Esophagus muscularis mucosa (tissue), 4 donors: ENCODE measurements around the gene GPX2. TPM values are rescaled to one million over a fixed set of nuclear protein-coding genes. Genes with fewer than 3 reads are reported as not detected.

Experiments
- DNase-seq: peaks from one replicate; pipeline ENCODE4 v3.0.0-alpha.2; 2017; ENCODE audit errors: extremely low spot score
- H3K27ac ChIP-seq, 4 donors: fragments of 200-600 bp; sonication (generic); replicated peaks in 1 of 4; 1 replicate in 3 of 4; 2 replicates in 1 of 4; pipeline ENCODE4 v1.5.1; 2016 to 2019; ENCODE audit warnings: mild to moderate bottlenecking in 1 of 4
- H3K27me3 ChIP-seq, 4 donors: fragments of 200-600 bp; sonication (generic); one replicate each; pipeline versions ENCODE4 v1.5.1 to v1.6.0; 2016 to 2019
- H3K36me3 ChIP-seq, 4 donors: fragments of 200-600 bp; sonication (generic); one replicate each; pipeline ENCODE4 v1.5.1; 2016 to 2019
- H3K4me1 ChIP-seq, 4 donors: fragments of 200-600 bp; sonication (generic); one replicate each; pipeline ENCODE4 v1.5.1; 2016 to 2019
- H3K4me3 ChIP-seq, 4 donors: fragments of 200-600 bp; sonication (generic); 1 replicate in 2 of 4; 2 replicates in 2 of 4; pipeline ENCODE4 v1.5.1; 2016 to 2019; ENCODE audit warnings: mild to moderate bottlenecking in 4 of 4, moderate library complexity in 1 of 4
- H3K9me3 ChIP-seq, 4 donors: fragments of 200-600 bp; sonication (generic); 1 replicate in 3 of 4; 2 replicates in 1 of 4; pipeline ENCODE4 v1.5.1; 2016 to 2019
- CTCF ChIP-seq, 3 experiments: fragments of 200-600 bp in 2 of 3; fragments of 450-650 bp in 1 of 3; sonication (generic) in 2 of 3; IDR thresholded peaks; one replicate each; pipeline ENCODE4 v1.5.1; 2017 to 2019; ENCODE audit warnings: antibody characterized with exemption in 3 of 3, mild to moderate bottlenecking in 2 of 3, moderate library complexity in 1 of 3
- EP300 ChIP-seq: sonication (generic); formaldehyde crosslinking; IDR thresholded peaks from one replicate; pipeline ENCODE4 v1.6.1; 2017; ENCODE audit warnings: antibody characterized with exemption
- POLR2A ChIP-seq: fragments of 450-650 bp; IDR thresholded peaks from one replicate; pipeline ENCODE4 v1.6.1; 2017; ENCODE audit warnings: antibody characterized with exemption, moderate library complexity, mild to moderate bottlenecking, low read depth
- POLR2AphosphoS5 ChIP-seq, 2 donors: sonication (generic); formaldehyde crosslinking; IDR thresholded peaks; one replicate each; pipeline ENCODE4 v1.6.1; 2017; ENCODE audit warnings: antibody characterized with exemption in 2 of 2
- WGBS: methylation state at CpG from one replicate; pipeline ENCODE4 v1.1.5; 2018; 5-methylcytosine and 5-hydroxymethylcytosine counted together
- intact Hi-C: fragments of 100-400 bp; cut with DNase I; formaldehyde crosslinking; loops from one replicate; pipeline ENCODE4 v1.15.1; 2023
- total RNA-seq, 4 donors: library from RNA; depleted of rRNA; stranded (reverse); fragments of >200 nt; gene quantifications; one replicate each; pipeline versions ENCODE4 v1.1.0 to v1.2.1, GENCODE V29; 2016

The GPX2 gene
- total RNA-seq, 4 donors from 2014 or later = not detected

- Histone ChIP-seq H3K27me3 (no peaks in the 10 kb centered on the region), H3K9me3 (no peaks in the 10 kb centered on the region), H3K36me3 (peaks cover 0 to 20% (median 14%) of the 10 kb centered on the region in 4 donors), H3K4me1 (peaks cover 23 to 45% (median 42%) of the 10 kb centered on the region in 4 donors), H3K27ac (no peak overlapping the region), H3K4me3 (no peak overlapping the region)
- 85% methylated on average over 2 of the region's 2 CpGs for WGBS
- intact Hi-C loops = no loop called here
- no peak for DNase-seq
- TF ChIP-seq POLR2AphosphoS5 (IDR thresholded peaks at IDR 0.05) = no peak
- no peak for TF ChIP-seq EP300
- TF ChIP-seq POLR2A = no peak
- TF ChIP-seq CTCF (IDR thresholded peaks at IDR 0.05) = no peak
Observed at GRCh38 chr14:64920465-64920864, 22.1 kb downstream of the GPX2 start.

DNA sequence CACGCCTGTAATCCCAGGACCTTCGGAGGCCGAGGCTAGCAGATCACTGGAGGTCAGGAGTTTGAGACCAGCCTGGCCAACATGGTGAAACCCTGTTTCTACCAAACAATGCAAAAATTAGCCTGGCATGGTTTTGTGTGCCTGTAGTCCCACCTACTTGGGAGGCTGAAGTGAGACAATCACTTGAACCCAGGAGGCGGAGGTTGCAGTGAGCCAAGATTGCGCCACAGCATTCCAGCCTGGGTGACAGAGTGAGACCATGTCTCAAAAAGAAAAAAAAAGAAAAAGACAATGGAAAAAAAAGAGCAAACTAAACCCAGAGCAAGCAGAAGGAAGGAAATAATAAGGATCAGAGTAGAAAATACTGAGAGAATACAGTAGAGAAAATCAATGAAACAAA lies 22.9 kb downstream of the GPX2 start:
- no peak overlapping the region for H3K27ac ChIP-seq
- no peak overlapping the region for H3K4me3 ChIP-seq
- no peaks in the 10 kb centered on the region for H3K27me3 ChIP-seq
- peaks cover 0 to 12% (median 6%) of the 10 kb centered on the region in 4 donors for H3K36me3 ChIP-seq
- TF ChIP-seq EP300 (no peak), CTCF (IDR thresholded peaks at IDR 0.05) (no peak), POLR2A (no peak), POLR2AphosphoS5 (IDR thresholded peaks at IDR 0.05) (no peak)
- 94% methylated on average over 5 of the region's 5 CpGs for WGBS
- no peak for DNase-seq
- intact Hi-C loops = no loop called here
- H3K9me3 ChIP-seq = no peaks in the 10 kb centered on the region
- H3K4me1 ChIP-seq = peaks cover 29 to 52% (median 49%) of the 10 kb centered on the region in 4 donors

DNA sequence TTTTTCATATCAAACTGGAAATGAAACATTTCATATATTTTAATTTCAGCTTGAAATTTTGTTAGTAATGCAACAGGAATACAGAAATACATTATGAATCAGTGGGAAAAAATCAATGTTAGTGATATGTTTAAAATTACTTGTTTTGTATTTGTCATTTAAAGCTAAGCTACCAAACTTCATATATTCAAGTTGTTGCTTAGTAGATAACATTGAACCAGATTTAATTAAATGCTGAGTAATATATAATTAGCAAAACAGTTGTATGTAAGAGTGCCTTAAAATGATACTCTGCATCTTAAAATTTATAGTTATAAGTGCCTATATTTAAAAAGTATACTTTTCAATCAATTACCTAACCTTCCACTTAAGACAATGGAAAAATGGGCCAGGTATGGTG lies 23.3 kb downstream of the GPX2 start:
- no peak for DNase-seq
- H3K27ac ChIP-seq = no peak overlapping the region
- H3K27me3 ChIP-seq = no peaks in the 10 kb centered on the region
- TF ChIP-seq CTCF (IDR thresholded peaks at IDR 0.05) = no peak
- no peak for TF ChIP-seq EP300
- TF ChIP-seq POLR2A = no peak
- no peak for TF ChIP-seq POLR2AphosphoS5 (IDR thresholded peaks at IDR 0.05)
- H3K9me3 ChIP-seq = no peaks in the 10 kb centered on the region
- intact Hi-C loops = no loop called here
- peaks cover 0 to 8% (median 2%) of the 10 kb centered on the region in 4 donors for H3K36me3 ChIP-seq
- H3K4me3 ChIP-seq = no peak overlapping the region
- H3K4me1 ChIP-seq = peaks cover 29 to 52% (median 49%) of the 10 kb centered on the region in 4 donors

- Histone ChIP-seq H3K4me1 (peaks cover 29 to 57% (median 54%) of the 10 kb centered on the region in 4 donors), H3K27ac (no peak overlapping the region)
Observed at GRCh38 chr14:64918216-64918615, 24.3 kb downstream of the GPX2 start.

More at GRCh38 chr14:64918216-64918615, 24.3 kb downstream of the GPX2 start:
- Histone ChIP-seq H3K36me3 (peaks cover 0 to 3% (median 0%) of the 10 kb centered on the region in 4 donors), H3K27me3 (no peaks in the 10 kb centered on the region), H3K9me3 (no peaks in the 10 kb centered on the region), H3K4me3 (no peak overlapping the region)
- no peak for DNase-seq
- TF ChIP-seq EP300 (no peak), POLR2AphosphoS5 (IDR thresholded peaks at IDR 0.05) (no peak), CTCF (IDR thresholded peaks at IDR 0.05) (no peak), POLR2A (no peak)
- intact Hi-C loops = no loop called here
- 87% methylated on average over 4 of the region's 4 CpGs for WGBS
